ENCODE data around the gene UPF1.

Gene UPF1

GRCh38 chr19:18831524-18832305 lies at the start of gene UPF1:
TSS of gene UPF1 (plus strand) at chr19:18831959. CDS start at chr19:18832210, 251 bp downstream.
- Mint-ChIP-seq H3K27me3 (no peaks in the 10 kb centered on the region), H3K27ac (peak within 1 kb of the TSS; percentile 96), H3K4me3 (peak within 1 kb of the TSS; percentile 88), H3K9me3 (no peaks in the 10 kb centered on the region), H3K36me3 (peaks cover 13% of the 10 kb centered on the region), H3K4me1 (peaks cover 36% of the 10 kb centered on the region)

GRCh38 chr19:18782559-18783225 lies 49.1 kb upstream of the UPF1 start:
- Mint-ChIP-seq H3K4me1 (peaks cover 21% of the 10 kb centered on the region), H3K27ac (no peak overlapping the region), H3K27me3 (peaks cover 21% of the 10 kb centered on the region)

GRCh38 chr19:18783958-18784785 lies 47.6 kb upstream of the UPF1 start:
- Mint-ChIP-seq H3K36me3 (no peaks in the 10 kb centered on the region), H3K27me3 (peaks cover 24% of the 10 kb centered on the region), H3K4me1 (peaks cover 26% of the 10 kb centered on the region), H3K27ac (no peak overlapping the region), H3K9me3 (no peaks in the 10 kb centered on the region), H3K4me3 (no peak overlapping the region)

More at GRCh38 chr19:18782559-18783225, 49.1 kb upstream of the UPF1 start:
- H3K4me3 Mint-ChIP-seq, result no peak overlapping the region
- H3K36me3 Mint-ChIP-seq, result no peaks in the 10 kb centered on the region
- no peaks in the 10 kb centered on the region for H3K9me3 Mint-ChIP-seq

GRCh38 chr19:18784786-18785120 lies 47.0 kb upstream of the UPF1 start:
- Mint-ChIP-seq H3K4me3 (no peak overlapping the region), H3K27me3 (peaks cover 26% of the 10 kb centered on the region), H3K27ac (no peak overlapping the region), H3K36me3 (no peaks in the 10 kb centered on the region), H3K4me1 (peaks cover 32% of the 10 kb centered on the region), H3K9me3 (no peaks in the 10 kb centered on the region)

- H3K27ac Mint-ChIP-seq, result no peak overlapping the region
- no peaks in the 10 kb centered on the region for H3K9me3 Mint-ChIP-seq
- H3K4me1 Mint-ChIP-seq, result peaks cover 38% of the 10 kb centered on the region
- peaks cover 30% of the 10 kb centered on the region for H3K27me3 Mint-ChIP-seq
- peak overlapping the region; percentile 55 for H3K4me3 Mint-ChIP-seq
- no peaks in the 10 kb centered on the region for H3K36me3 Mint-ChIP-seq
Observed at GRCh38 chr19:18785179-18786124, 46.3 kb upstream of the UPF1 start.

- Mint-ChIP-seq H3K4me1 (peaks cover 39% of the 10 kb centered on the region), H3K27ac (no peak overlapping the region), H3K27me3 (peaks cover 47% of the 10 kb centered on the region), H3K36me3 (peaks cover 2% of the 10 kb centered on the region), H3K9me3 (no peaks in the 10 kb centered on the region), H3K4me3 (peak overlapping the region; percentile 62)
Observed at GRCh38 chr19:18788529-18789421, 43.0 kb upstream of the UPF1 start.

- Mint-ChIP-seq H3K4me3 (peak overlapping the region; percentile 62), H3K9me3 (no peaks in the 10 kb centered on the region), H3K36me3 (peaks cover 2% of the 10 kb centered on the region), H3K4me1 (peaks cover 36% of the 10 kb centered on the region), H3K27me3 (peaks cover 50% of the 10 kb centered on the region), H3K27ac (no peak overlapping the region)
Observed at GRCh38 chr19:18789422-18789869, 42.3 kb upstream of the UPF1 start.

- peaks cover 35% of the 10 kb centered on the region for H3K4me1 Mint-ChIP-seq
- H3K9me3 Mint-ChIP-seq, result no peaks in the 10 kb centered on the region
- H3K27ac Mint-ChIP-seq, result peak overlapping the region; percentile 60
- H3K36me3 Mint-ChIP-seq, result peaks cover 2% of the 10 kb centered on the region
- peak overlapping the region; percentile 80 for H3K4me3 Mint-ChIP-seq
- peaks cover 50% of the 10 kb centered on the region for H3K27me3 Mint-ChIP-seq
Observed at GRCh38 chr19:18789883-18790565, 41.7 kb upstream of the UPF1 start.

GRCh38 chr19:18790566-18791314 lies 41.0 kb upstream of the UPF1 start, which contains the start of gene COMP:
TSS of gene COMP (minus strand) at chr19:18791305. CDS start at chr19:18791269, 36 bp downstream.
- Mint-ChIP-seq H3K4me1 (peaks cover 29% of the 10 kb centered on the region), H3K9me3 (no peaks in the 10 kb centered on the region), H3K4me3 (peak within 1 kb of the TSS; percentile 80), H3K27me3 (peaks cover 47% of the 10 kb centered on the region), H3K36me3 (peaks cover 2% of the 10 kb centered on the region), H3K27ac (peak within 1 kb of the TSS; percentile 60)

GRCh38 chr19:18791315-18791678 lies 40.5 kb upstream of the UPF1 start:
- Mint-ChIP-seq H3K9me3 (no peaks in the 10 kb centered on the region), H3K36me3 (peaks cover 2% of the 10 kb centered on the region), H3K4me3 (no peak overlapping the region), H3K27me3 (peaks cover 45% of the 10 kb centered on the region), H3K4me1 (peaks cover 24% of the 10 kb centered on the region), H3K27ac (no peak overlapping the region)

- no peak overlapping the region for H3K4me3 Mint-ChIP-seq
- no peaks in the 10 kb centered on the region for H3K9me3 Mint-ChIP-seq
- peaks cover 19% of the 10 kb centered on the region for H3K4me1 Mint-ChIP-seq
- peaks cover 2% of the 10 kb centered on the region for H3K36me3 Mint-ChIP-seq
- H3K27me3 Mint-ChIP-seq, result peaks cover 37% of the 10 kb centered on the region
- no peak overlapping the region for H3K27ac Mint-ChIP-seq
Observed at GRCh38 chr19:18792661-18793060, 39.1 kb upstream of the UPF1 start.

- Mint-ChIP-seq H3K4me1 (peaks cover 14% of the 10 kb centered on the region), H3K4me3 (no peak overlapping the region), H3K27me3 (peaks cover 33% of the 10 kb centered on the region), H3K9me3 (no peaks in the 10 kb centered on the region), H3K27ac (peak overlapping the region; percentile 4), H3K36me3 (peaks cover 2% of the 10 kb centered on the region)
Observed at GRCh38 chr19:18793144-18794028, 38.4 kb upstream of the UPF1 start.

Measured in activated naive CD4-positive, alpha-beta T cell treated with anti-CD3 and anti-CD28 coated beads, Interleukin-2, amount 50 U/mL, for 24 hours (primary cell).